ENCODE measurements around the gene PTHLH.

DNA sequence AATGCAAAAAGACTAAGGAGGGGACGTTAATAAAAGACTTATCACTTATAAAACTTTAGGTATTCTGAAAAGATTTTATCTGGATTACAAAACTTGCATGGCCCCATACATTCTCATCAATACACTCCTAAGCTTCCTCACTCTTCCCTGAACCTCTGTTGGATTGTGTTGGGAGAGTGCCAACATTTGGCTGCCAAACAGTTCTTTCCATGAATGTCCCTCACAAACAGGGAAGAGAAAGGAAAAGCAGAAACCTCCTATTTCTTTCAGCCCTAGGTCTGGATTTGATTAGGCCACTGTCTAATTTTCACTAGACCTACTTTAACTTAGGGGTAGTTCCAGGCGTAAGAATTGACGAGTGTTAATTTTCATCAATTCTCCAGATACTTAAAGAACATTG, 11.7 kb downstream of the PTHLH start:
- TF ChIP-seq CTCF (IDR thresholded peaks at IDR 0.05): no peak
- TF ChIP-seq POLR2A (IDR thresholded peaks at IDR 0.05): no peak
